Subcutaneous adipose tissue (tissue), 4 donors: ENCODE measurements around the gene TBCK. TPM values are rescaled to one million over a fixed set of nuclear protein-coding genes. Genes with fewer than 3 reads are reported as not detected.

ENCODE experiments used
- CTCF ChIP-seq: fragments of 450-650 bp; IDR thresholded peaks from one replicate; pipeline ENCODE4 v1.5.1; 2016; ENCODE audit warnings: low read depth, mild to moderate bottlenecking, control low read depth, antibody characterized with exemption, moderate library complexity
- total RNA-seq, 4 donors: library from RNA; depleted of rRNA; stranded (reverse); fragments of >200 nt; gene quantifications; one replicate each; pipeline ENCODE4 v1.1.0, GENCODE V29; 2016

The TBCK gene
- total RNA-seq, 4 donors from 2014 or later: 32.2 to 59.2 (median 48.9) TPM

GRCh38 chr4:106247600-106247999, 68.4 kb downstream of the TBCK start:
- no peak for TF ChIP-seq CTCF

- no peak for TF ChIP-seq CTCF
Measured at GRCh38 chr4:106246441-106246840, 69.6 kb downstream of the TBCK start.

GRCh38 chr4:106245176-106245575, 70.8 kb downstream of the TBCK start:
- no peak for TF ChIP-seq CTCF

- TF ChIP-seq CTCF: no peak
Measured at GRCh38 chr4:106240699-106241098, 75.3 kb downstream of the TBCK start.

- TF ChIP-seq CTCF: no peak
Measured at GRCh38 chr4:106238820-106239420, 77.1 kb downstream of the TBCK start.

- no peak for TF ChIP-seq CTCF
Measured at GRCh38 chr4:106231931-106232330, 84.1 kb downstream of the TBCK start.

GRCh38 chr4:106222548-106222947, 93.5 kb downstream of the TBCK start:
- no peak for TF ChIP-seq CTCF
